ENCODE measurements around the gene P2RX7.
A peak's percentile ranks its signal among the peaks of the same experiment; 100 is the strongest.

Gene P2RX7

DNA sequence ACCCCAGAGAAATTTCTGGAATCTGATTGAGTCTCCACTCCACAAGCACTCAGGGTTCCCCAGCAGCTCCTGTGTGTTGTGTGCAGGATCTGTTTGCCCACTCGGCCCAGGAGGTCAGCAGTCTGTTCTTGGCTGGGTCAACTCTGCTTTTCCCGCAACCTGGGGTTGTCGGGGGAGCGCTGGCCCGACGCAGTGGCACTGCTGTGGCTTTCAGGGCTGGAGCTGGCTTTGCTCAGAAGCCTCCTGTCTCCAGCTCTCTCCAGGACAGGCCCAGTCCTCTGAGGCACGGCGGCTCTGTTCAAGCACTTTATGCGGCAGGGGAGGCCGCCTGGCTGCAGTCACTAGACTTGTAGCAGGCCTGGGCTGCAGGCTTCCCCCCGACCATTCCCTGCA is 100.9 kb downstream of the P2RX7 start:
- no peak for TF ChIP-seq CTCF (IDR thresholded peaks at IDR 0.05; ENCODE audit: control insufficient read depth, extremely low read depth, insufficient read depth)
- H3K4me3 ChIP-seq (ENCODE audit: low read depth, low read length) = no peak overlapping the region
- no peak for DNase-seq (ENCODE audit: low read depth)

DNA sequence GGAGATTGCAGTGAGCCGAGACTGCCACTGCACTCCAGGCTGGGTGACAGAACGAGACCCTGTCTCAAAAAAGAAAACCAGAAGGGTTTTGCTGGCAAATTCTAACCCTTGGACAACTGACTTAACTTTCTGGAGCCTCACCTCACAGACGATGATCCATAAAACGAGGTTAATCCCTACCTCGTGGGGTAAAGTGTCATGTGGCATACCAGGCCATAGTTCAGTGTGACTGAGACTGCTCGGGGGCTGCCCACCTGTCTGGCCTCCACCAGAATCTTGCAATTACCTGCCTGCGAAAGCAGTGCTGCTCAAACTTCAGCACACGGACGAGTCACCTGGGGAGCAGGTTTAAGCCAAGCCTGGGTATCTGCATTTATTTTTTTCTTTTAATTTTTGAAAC is 104.1 kb downstream of the P2RX7 start:
- no peak overlapping the region for H3K4me3 ChIP-seq (ENCODE audit: low read depth, low read length)
- no peak for DNase-seq (ENCODE audit: low read depth)
- no peak for TF ChIP-seq CTCF (IDR thresholded peaks at IDR 0.05; ENCODE audit: control insufficient read depth, extremely low read depth, insufficient read depth)

- no peak overlapping the region for H3K4me3 ChIP-seq (ENCODE audit: low read depth, low read length)
- TF ChIP-seq CTCF (IDR thresholded peaks at IDR 0.05; ENCODE audit: control insufficient read depth, extremely low read depth, insufficient read depth) = no peak
- peak; percentile 88 for DNase-seq (ENCODE audit: low read depth)
These were observed 104.7 kb downstream of the P2RX7 start for GRCh38 chr12:121237415-121237814.
